Rectal smooth muscle tissue (tissue), 1 donor: ENCODE measurements around the gene ARID4A.
"Not testable (repeated sequence)": the region's sequence is repeated elsewhere in the genome, so short reads cannot be mapped to it uniquely, and the experiment has no call there.

ENCODE experiments used
- H3K27ac ChIP-seq: one replicate; pipeline ENCODE4 v1.7.0; 2013; ENCODE audit warnings: low read depth, low read length, inconsistent platforms
- H3K27me3 ChIP-seq: one replicate; pipeline ENCODE4 v1.7.0; 2013; ENCODE audit warnings: low read length; ENCODE audit not compliant: control insufficient read depth, insufficient read depth
- H3K36me3 ChIP-seq: one replicate; pipeline ENCODE4 v1.7.0; 2013; ENCODE audit warnings: low read length; ENCODE audit not compliant: control insufficient read depth, insufficient read depth
- H3K4me1 ChIP-seq: one replicate; pipeline ENCODE4 v1.7.0; 2013; ENCODE audit warnings: low read length; ENCODE audit not compliant: control insufficient read depth, insufficient read depth
- H3K4me3 ChIP-seq: one replicate; pipeline ENCODE4 v1.7.0; 2013; ENCODE audit warnings: low read length
- H3K9ac ChIP-seq: one replicate; pipeline ENCODE4 v1.7.0; 2013; ENCODE audit warnings: low read length

The ARID4A gene

DNA sequence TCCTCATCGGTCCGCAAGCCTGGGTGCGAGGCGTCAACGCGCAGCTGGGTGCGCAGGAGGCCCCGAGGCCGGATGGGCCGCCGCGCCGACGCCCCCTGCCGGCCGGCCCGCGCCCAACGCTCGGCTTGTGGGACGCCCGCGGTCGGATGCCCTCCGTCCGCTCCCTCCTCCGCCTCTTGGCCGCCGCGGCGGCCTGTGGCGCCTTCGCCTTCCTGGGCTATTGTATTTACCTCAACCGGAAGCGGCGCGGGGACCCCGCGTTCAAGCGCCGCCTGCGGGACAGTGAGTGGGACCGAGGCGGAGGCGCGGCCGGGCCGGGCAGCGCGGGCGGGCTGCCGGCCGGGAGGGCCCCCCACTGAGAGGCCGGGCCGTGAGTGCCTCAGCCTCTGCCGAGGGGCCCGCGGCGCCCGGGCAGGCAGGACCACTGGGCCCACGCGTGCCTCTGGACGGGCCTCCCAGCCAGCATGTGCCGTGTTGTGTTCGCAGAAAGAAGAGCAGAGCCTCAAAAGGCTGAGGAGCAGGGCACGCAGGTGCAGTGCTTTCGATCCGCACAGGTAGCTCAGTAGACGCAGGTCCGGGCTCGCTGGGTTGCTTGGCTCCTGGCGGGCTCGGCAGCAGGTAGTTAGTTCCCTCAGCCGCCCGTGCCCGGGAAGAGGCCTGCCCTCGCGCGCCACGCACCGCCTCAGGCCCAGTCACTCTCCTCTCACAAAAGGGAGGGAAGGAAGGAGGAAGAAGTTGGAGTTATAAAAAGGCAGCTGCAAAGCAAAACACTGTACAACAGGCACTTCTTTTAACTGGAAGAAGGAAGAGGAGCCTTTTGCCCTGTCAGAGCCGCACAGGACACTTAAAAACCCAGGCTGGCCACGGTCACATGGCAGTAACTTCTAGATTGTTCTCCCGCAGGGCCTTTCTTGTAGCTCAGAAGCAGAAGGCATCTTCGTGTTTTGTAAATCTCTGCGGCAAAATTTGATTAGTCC, 97.7 kb downstream of the ARID4A start, which contains the start of gene TOMM20L:
TOMM20L (plus strand) TSS at position 119 of the 977 bp plus-strand sequence; CDS start at position 147, 28 bp downstream.
- Histone ChIP-seq H3K36me3 (no peaks in the 10 kb centered on the region), H3K27me3 (no peaks in the 10 kb centered on the region), H3K27ac (peak within 1 kb of the TSS; percentile 72), H3K4me1 (no peaks in the 10 kb centered on the region), H3K4me3 (peak within 1 kb of the TSS; percentile 78), H3K9ac (peak within 1 kb of the TSS; percentile 69)

DNA sequence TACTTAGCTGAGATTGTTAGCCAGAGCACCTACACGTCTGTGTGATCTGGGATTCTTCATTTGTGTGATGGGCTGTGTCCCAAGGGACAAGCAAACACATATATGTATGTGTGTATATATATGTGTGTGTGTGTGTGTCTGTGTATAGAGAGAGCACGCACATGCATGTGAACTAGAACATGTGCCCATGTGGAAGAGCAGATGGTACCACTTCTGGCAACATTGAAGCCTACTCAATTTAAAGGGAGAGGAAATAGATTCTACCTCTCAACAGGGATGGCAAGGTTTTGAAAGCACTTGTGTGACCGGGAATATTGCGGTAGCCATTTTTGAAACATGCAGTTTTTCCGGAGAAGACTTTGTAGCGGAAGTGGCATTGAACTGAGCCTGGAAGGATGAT, 98.8 kb downstream of the ARID4A start:
- Histone ChIP-seq H3K9ac (no peak overlapping the region), H3K4me1 (no peaks in the 10 kb centered on the region), H3K36me3 (no peaks in the 10 kb centered on the region), H3K4me3 (no peak overlapping the region), H3K27me3 (no peaks in the 10 kb centered on the region), H3K27ac (no peak overlapping the region)

DNA sequence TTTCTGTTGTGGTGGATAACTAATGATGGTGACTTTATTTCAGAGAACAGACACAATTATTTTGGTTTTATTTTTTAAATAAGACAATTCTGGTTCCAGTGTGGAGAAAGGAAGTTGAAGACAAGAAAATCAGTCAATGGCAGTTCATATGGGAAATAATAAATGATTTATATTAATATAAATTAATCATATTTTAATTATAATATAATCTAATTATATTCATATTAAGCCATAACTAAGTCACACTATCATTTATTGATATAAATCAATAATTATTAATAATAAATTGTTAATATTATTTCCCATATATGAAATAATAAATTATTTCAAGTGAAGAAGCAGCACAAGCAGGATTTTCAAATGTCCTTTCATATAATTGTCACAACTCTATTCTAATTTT, 100.1 kb downstream of the ARID4A start:
- H3K36me3 ChIP-seq = no peaks in the 10 kb centered on the region
- no peak overlapping the region for H3K27ac ChIP-seq
- no peaks in the 10 kb centered on the region for H3K27me3 ChIP-seq
- no peak overlapping the region for H3K9ac ChIP-seq
- H3K4me1 ChIP-seq = no peaks in the 10 kb centered on the region
- H3K4me3 ChIP-seq = no peak overlapping the region

DNA sequence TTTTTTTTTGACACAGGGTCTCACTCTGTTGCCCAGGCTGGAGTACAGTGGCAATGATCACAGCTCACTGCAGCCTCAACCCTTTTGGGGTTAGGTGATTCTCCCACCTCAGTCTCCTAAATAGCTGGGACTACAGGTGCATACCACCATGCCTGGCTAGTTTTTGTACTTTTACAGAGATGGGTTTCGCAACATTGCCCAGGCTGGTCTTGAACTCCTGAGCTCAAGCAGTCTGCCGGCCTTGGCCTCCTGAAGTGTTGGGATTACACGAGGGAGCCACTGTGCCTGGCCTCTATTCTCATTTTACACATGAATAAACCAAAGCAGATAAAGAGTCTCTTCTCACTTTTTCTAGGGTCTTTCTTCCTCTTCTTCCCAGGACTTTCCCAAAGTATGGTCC, 100.5 kb downstream of the ARID4A start:
- Histone ChIP-seq H3K27me3 (no peaks in the 10 kb centered on the region), H3K27ac (no peak overlapping the region), H3K4me1 (no peaks in the 10 kb centered on the region)

DNA sequence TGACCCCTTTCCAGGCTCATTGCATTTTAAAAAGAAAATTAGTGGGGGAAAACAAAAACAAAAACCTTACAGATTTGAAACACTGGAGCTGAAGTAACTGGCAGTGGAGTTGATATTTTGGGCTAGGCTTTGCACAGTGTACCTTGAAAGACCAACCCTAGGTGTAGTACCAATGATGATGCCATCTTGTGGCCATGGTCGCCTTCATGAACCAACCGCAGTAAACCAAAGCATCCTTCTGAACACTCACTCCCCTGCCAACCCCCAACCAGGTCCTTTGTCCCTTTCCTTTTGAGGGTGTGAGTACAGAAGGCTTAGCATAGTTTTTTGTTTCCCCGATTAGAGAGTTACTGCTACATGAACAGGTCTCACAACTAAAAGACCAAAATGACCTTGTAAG, 103.2 kb downstream of the ARID4A start:
- H3K4me1 ChIP-seq = no peaks in the 10 kb centered on the region
- H3K36me3 ChIP-seq = no peaks in the 10 kb centered on the region
- H3K9ac ChIP-seq = no peak overlapping the region
- H3K4me3 ChIP-seq = no peak overlapping the region
- H3K27ac ChIP-seq = no peak overlapping the region
- H3K27me3 ChIP-seq = no peaks in the 10 kb centered on the region

More for the DNA sequence above, 100.5 kb downstream of the ARID4A start:
- Histone ChIP-seq H3K36me3 (no peaks in the 10 kb centered on the region), H3K9ac (no peak overlapping the region), H3K4me3 (no peak overlapping the region)

DNA sequence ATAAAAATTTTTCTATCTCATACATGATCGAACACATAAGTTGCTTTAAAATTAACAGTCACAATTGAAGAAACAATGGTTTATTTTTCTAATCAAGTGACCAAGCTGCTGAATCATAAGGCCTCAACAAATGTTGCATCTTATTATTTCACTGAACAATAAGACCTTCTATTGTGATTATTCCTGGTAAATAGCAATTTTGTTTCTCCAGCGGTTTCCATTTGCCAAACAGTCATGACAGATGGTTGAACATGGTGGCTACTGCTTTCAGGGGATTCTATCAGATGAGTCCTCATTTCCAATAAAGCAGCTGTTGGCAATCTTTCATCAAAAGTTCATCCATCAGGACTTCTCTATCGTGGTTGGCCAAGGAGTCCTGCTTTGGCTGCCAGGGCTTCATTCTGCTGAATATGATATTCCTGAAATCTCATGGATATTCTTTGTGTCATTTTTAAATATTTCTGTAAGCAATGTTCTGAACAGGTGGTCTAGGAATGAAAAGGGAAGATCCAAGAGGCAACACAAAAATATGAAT, 110.4 kb downstream of the ARID4A start:
- peaks cover 13% of the 10 kb centered on the region for H3K36me3 ChIP-seq
- H3K4me3 ChIP-seq = no peak overlapping the region

DNA sequence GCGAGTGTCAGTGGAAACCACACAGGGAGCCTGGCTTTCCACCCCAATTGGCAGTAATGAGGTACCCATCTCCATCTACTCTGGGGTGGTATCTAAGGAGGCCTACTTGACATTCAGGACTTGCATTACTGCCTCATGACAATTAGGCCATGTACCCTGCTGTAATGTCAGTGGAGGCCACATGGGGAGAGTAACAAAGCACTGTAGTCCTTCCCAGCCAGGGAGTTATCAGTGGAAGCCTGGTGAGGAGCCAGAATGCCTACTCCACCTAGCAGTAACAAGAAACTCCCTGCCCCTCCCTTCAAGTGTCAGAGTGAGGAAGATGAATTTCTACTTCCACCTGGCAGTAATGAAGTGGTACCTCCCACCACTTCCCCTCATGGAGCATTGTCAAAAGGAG, 116.5 kb downstream of the ARID4A start:
- no peak overlapping the region for H3K27ac ChIP-seq
- H3K4me1 ChIP-seq = no peaks in the 10 kb centered on the region
- H3K9ac ChIP-seq = no peak overlapping the region
- H3K27me3 ChIP-seq = no peaks in the 10 kb centered on the region
- H3K36me3 ChIP-seq = peaks cover 6% of the 10 kb centered on the region
- no peak overlapping the region for H3K4me3 ChIP-seq

More for the DNA sequence above, 110.4 kb downstream of the ARID4A start:
- no peak overlapping the region for H3K27ac ChIP-seq
- H3K4me1 ChIP-seq = no peaks in the 10 kb centered on the region
- no peak overlapping the region for H3K9ac ChIP-seq
- H3K27me3 ChIP-seq = no peaks in the 10 kb centered on the region

DNA sequence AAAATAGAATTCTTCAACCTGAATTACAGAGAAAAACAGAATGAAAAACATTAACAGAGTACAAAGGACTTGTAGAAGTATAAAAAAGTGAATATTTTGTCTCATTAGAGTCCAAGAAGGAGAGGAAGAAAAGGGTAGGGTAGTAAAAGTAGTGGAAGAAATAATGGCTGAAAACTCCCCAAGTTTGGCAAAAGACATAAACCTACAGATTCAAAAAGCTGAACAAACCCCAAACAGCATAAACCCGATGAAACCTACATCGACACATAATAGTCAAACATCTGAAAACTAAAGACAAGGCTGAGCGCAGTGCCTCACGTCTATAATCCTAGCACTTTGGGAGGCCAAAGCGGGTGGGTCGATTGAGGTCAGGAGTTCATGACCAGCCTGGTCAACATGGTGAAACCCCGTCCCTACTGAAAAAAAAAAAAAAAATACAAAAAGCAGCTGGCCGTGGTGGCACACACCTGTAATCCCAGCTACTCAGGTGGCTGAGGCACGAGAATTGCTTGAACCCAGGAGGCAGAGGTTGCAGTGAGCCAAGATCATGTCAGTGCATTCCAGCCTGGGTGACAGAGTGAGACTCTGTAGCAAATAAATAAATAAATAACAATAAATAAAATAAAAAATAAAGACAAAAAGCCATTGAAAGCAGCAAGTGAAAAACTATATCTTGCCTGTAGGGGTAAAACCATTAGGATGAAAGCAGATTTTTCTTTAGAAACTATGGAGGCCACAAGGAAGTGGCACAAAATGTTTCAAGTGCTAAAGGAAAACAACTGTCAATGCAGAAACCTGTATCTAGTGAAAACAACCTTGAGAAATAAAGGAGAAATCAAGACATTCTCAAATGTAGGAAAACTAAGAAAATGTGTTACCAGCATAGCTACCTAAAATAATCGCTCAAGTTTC, 117.5 kb downstream of the ARID4A start:
- no peak overlapping the region for H3K27ac ChIP-seq
- no peak overlapping the region for H3K4me3 ChIP-seq
- H3K36me3 ChIP-seq = peaks cover 2% of the 10 kb centered on the region
- no peak overlapping the region for H3K9ac ChIP-seq
- no peaks in the 10 kb centered on the region for H3K4me1 ChIP-seq
- no peaks in the 10 kb centered on the region for H3K27me3 ChIP-seq

DNA sequence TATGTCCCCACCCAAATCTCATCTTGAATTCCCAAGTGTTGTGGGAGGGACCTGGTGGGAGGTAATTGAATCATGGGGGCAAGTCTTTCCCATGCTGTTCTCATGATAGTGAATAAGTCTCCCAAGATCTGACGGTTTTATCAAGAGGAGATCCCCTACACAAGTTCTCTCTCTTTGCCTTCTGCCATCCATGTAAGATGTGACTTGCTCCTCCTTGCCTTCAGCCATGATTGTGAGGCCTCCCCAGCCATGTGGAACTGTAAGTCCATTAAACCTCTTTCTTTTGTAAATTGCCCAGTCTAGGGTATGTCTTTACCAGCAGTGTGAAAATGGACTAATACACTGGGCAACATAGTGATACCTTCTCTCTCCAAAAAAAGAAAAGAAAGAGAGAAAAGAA, 118.6 kb downstream of the ARID4A start:
- H3K4me1 ChIP-seq, H3K4me3 ChIP-seq, H3K9ac ChIP-seq, H3K36me3 ChIP-seq, H3K27me3 ChIP-seq, H3K27ac ChIP-seq: not testable (repeated sequence)
